Measurements from ENCODE around the gene TWIST2.

DNA sequence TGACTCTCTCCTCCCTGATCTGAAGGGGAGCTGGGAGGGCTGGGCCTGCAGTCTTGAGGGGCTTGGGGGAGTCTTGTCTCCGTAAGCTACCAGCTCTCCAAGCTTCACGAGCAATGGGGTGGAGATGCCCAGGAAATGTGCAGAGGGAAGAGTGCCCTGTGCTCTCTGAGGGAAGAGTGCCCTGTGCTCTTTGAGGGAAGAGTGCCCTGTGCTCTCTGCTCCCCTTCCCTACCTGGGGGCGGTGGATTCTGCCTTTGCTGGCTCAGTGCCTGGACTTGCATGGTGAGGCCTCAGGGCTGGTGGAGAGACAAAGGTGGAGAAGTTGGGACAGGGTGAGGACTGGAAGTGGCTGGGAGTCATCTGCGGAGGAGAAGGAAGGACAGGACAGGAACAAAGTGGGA lies 72.7 kb downstream of the TWIST2 start:
- TF ChIP-seq, protein P1, sequence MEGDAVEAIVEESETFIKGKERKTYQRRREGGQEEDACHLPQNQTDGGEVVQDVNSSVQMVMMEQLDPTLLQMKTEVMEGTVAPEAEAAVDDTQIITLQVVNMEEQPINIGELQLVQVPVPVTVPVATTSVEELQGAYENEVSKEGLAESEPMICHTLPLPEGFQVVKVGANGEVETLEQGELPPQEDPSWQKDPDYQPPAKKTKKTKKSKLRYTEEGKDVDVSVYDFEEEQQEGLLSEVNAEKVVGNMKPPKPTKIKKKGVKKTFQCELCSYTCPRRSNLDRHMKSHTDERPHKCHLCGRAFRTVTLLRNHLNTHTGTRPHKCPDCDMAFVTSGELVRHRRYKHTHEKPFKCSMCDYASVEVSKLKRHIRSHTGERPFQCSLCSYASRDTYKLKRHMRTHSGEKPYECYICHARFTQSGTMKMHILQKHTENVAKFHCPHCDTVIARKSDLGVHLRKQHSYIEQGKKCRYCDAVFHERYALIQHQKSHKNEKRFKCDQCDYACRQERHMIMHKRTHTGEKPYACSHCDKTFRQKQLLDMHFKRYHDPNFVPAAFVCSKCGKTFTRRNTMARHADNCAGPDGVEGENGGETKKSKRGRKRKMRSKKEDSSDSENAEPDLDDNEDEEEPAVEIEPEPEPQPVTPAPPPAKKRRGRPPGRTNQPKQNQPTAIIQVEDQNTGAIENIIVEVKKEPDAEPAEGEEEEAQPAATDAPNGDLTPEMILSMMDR (IDR thresholded peaks at IDR 0.05), result no peak
- TF ChIP-seq POLR2AphosphoS5 (IDR thresholded peaks at IDR 0.05) (no peak), POLR2A (IDR thresholded peaks at IDR 0.05) (no peak)

All from prostate gland (tissue), 2 donors.